K562 (cell line): Measurements from ENCODE around the gene SCYL1. TPM values are rescaled to one million over a fixed set of nuclear protein-coding genes. Genes with fewer than 3 reads are reported as not detected.

Experiments used
- polyA plus RNA-seq, 8 experiments: library from polyadenylated mRNA; depleted of rRNA in 4 of 8; stranded (reverse) in 5 of 8; unstranded in 3 of 8; fragments of >200 nt; fragmentation: Nextera tagmentation in 2 of 8; fragmentation: Illumina TruSeq in 1 of 8; extraction: Ambion mirVana in 2 of 8; extraction: Trizol in 1 of 8; gene quantifications; 2 replicates each; pipeline versions ENCODE4 v1.2.1 to v1.2.3, GENCODE V29; 2011 to 2014; ENCODE audit warnings: inconsistent platforms in 1 of 8, missing spikeins in 1 of 8
- small RNA-seq: library from RNA; depleted of rRNA; stranded (forward); fragments of <200 nt; gene quantifications from one replicate; pipeline ENCODE3, GENCODE V24; 2014
- total RNA-seq, 7 experiments: library from RNA; depleted of rRNA in 6 of 7; stranded (reverse); fragments of >200 nt in 6 of 7; fragmentation: Illumina TruSeq in 2 of 7; extraction: Trizol in 2 of 7; gene quantifications; 2 replicates each; pipeline versions ENCODE4 v1.2.1 to v1.2.3, GENCODE V29; 2011 to 2021; ENCODE audit warnings: low replicate concordance in 1 of 7

SCYL1 gene
- total and polyA plus RNA-seq, 9 of the 15 experiments (the other 6 are each of a cell fraction or from before 2014, with no cell fraction given): 1.9 to 145 (median 57.6) TPM

Small RNA genes within 50 kb of the gene (small RNA-seq; reads per million reads assigned to genes)
- not detected for gene AP001362.1
- gene RF01684: not detected

Other genes with a start within 250 kb of the SCYL1 start
Only the 7 nearest of the 18 such genes appear.
- gene MALAT1, start 26.0 kb upstream of the SCYL1 start, total RNA-seq (2014; rRNA removed): 1,943 and 2,212 TPM in 2 replicates
- gene MALAT1, start 26.0 kb upstream of the SCYL1 start, total RNA-seq (2014; rRNA removed; fragmentation: Illumina TruSeq; extraction: Trizol): 2,548 and 2,859 TPM in 2 replicates
- 2,437 and 2,551 TPM in 2 replicates for gene MALAT1, start 26.0 kb upstream of the SCYL1 start, total RNA-seq (2015; rRNA removed; fragmentation: Illumina TruSeq; extraction: Trizol)
- 4,052 and 5,928 TPM in 2 replicates for gene MALAT1, start 26.0 kb upstream of the SCYL1 start, total RNA-seq (2021)
- gene MALAT1, start 26.0 kb upstream of the SCYL1 start, polyA plus RNA-seq (2011; rRNA removed): 980 and 1,205 TPM in 2 replicates
- gene MALAT1, start 26.0 kb upstream of the SCYL1 start, polyA plus RNA-seq (2014; fragmentation: Illumina TruSeq; extraction: Trizol): 363 and 398 TPM in 2 replicates
- gene MALAT1, start 26.0 kb upstream of the SCYL1 start, polyA plus RNA-seq (2014; fragmentation: Nextera tagmentation; extraction: Ambion mirVana): 1,000 to 10,000 TPM; 1,606 to 8,715 TPM
- gene MALAT1, start 26.0 kb upstream of the SCYL1 start, polyA plus RNA-seq (2014; rRNA removed): 1,666 and 2,351 TPM in 2 replicates
- 15.0 and 19.3 TPM in 2 replicates for gene LTBP3, start 33.3 kb downstream of the SCYL1 start, total RNA-seq (2014; rRNA removed)
- gene LTBP3, start 33.3 kb downstream of the SCYL1 start, total RNA-seq (2014; rRNA removed; fragmentation: Illumina TruSeq; extraction: Trizol): 1.3 and 1.7 TPM in 2 replicates
- 3.8 and 4.4 TPM in 2 replicates for gene LTBP3, start 33.3 kb downstream of the SCYL1 start, total RNA-seq (2015; rRNA removed; fragmentation: Illumina TruSeq; extraction: Trizol)
- gene LTBP3, start 33.3 kb downstream of the SCYL1 start, total RNA-seq (2021): 17.1 and 18.8 TPM in 2 replicates
- 7.4 and 17.0 TPM in 2 replicates for gene LTBP3, start 33.3 kb downstream of the SCYL1 start, polyA plus RNA-seq (2011; rRNA removed)
- 4.8 and 6.9 TPM in 2 replicates for gene LTBP3, start 33.3 kb downstream of the SCYL1 start, polyA plus RNA-seq (2014; fragmentation: Illumina TruSeq; extraction: Trizol)
- gene LTBP3, start 33.3 kb downstream of the SCYL1 start, polyA plus RNA-seq (2014; fragmentation: Nextera tagmentation; extraction: Ambion mirVana): under 1 TPM; 0.06 to 0.14 TPM
- 14.6 and 20.5 TPM in 2 replicates for gene LTBP3, start 33.3 kb downstream of the SCYL1 start, polyA plus RNA-seq (2014; rRNA removed)
- gene ZNRD2, start 45.4 kb downstream of the SCYL1 start, total RNA-seq (2014; rRNA removed): 129 and 153 TPM in 2 replicates
- 8.5 and 13.4 TPM in 2 replicates for gene ZNRD2, start 45.4 kb downstream of the SCYL1 start, total RNA-seq (2014; rRNA removed; fragmentation: Illumina TruSeq; extraction: Trizol)
- 60.4 and 61.8 TPM in 2 replicates for gene ZNRD2, start 45.4 kb downstream of the SCYL1 start, total RNA-seq (2015; rRNA removed; fragmentation: Illumina TruSeq; extraction: Trizol)
- gene ZNRD2, start 45.4 kb downstream of the SCYL1 start, total RNA-seq (2021): 106 and 114 TPM in 2 replicates
- 40.4 and 51.9 TPM in 2 replicates for gene ZNRD2, start 45.4 kb downstream of the SCYL1 start, polyA plus RNA-seq (2011; rRNA removed)
- gene ZNRD2, start 45.4 kb downstream of the SCYL1 start, polyA plus RNA-seq (2014; fragmentation: Illumina TruSeq; extraction: Trizol): 16.6 and 77.3 TPM in 2 replicates
- 10 to 100 TPM; 35.6 to 66.3 TPM for gene ZNRD2, start 45.4 kb downstream of the SCYL1 start, polyA plus RNA-seq (2014; fragmentation: Nextera tagmentation; extraction: Ambion mirVana)
- gene ZNRD2, start 45.4 kb downstream of the SCYL1 start, polyA plus RNA-seq (2014; rRNA removed): 123 and 130 TPM in 2 replicates
- gene FAM89B, start 47.5 kb downstream of the SCYL1 start, total RNA-seq (2014; rRNA removed): 26.1 and 36.0 TPM in 2 replicates
- 3.2 and 4.2 TPM in 2 replicates for gene FAM89B, start 47.5 kb downstream of the SCYL1 start, total RNA-seq (2014; rRNA removed; fragmentation: Illumina TruSeq; extraction: Trizol)
- gene FAM89B, start 47.5 kb downstream of the SCYL1 start, total RNA-seq (2015; rRNA removed; fragmentation: Illumina TruSeq; extraction: Trizol): 12.3 and 12.6 TPM in 2 replicates
- 24.2 and 26.9 TPM in 2 replicates for gene FAM89B, start 47.5 kb downstream of the SCYL1 start, total RNA-seq (2021)
- gene FAM89B, start 47.5 kb downstream of the SCYL1 start, polyA plus RNA-seq (2011; rRNA removed): 9.7 and 12.3 TPM in 2 replicates
- 11.9 and 21.9 TPM in 2 replicates for gene FAM89B, start 47.5 kb downstream of the SCYL1 start, polyA plus RNA-seq (2014; fragmentation: Illumina TruSeq; extraction: Trizol)
- under 1 TPM; 0.32 to 0.83 TPM for gene FAM89B, start 47.5 kb downstream of the SCYL1 start, polyA plus RNA-seq (2014; fragmentation: Nextera tagmentation; extraction: Ambion mirVana)
- 27.6 and 33.4 TPM in 2 replicates for gene FAM89B, start 47.5 kb downstream of the SCYL1 start, polyA plus RNA-seq (2014; rRNA removed)
- 80.6 and 98.7 TPM in 2 replicates for gene EHBP1L1, start 51.0 kb downstream of the SCYL1 start, total RNA-seq (2014; rRNA removed)
- gene EHBP1L1, start 51.0 kb downstream of the SCYL1 start, total RNA-seq (2014; rRNA removed; fragmentation: Illumina TruSeq; extraction: Trizol): 24.2 and 28.8 TPM in 2 replicates
- gene EHBP1L1, start 51.0 kb downstream of the SCYL1 start, total RNA-seq (2015; rRNA removed; fragmentation: Illumina TruSeq; extraction: Trizol): 26.3 and 29.2 TPM in 2 replicates
- gene EHBP1L1, start 51.0 kb downstream of the SCYL1 start, total RNA-seq (2021): 60.9 and 87.1 TPM in 2 replicates
- 19.2 and 29.8 TPM in 2 replicates for gene EHBP1L1, start 51.0 kb downstream of the SCYL1 start, polyA plus RNA-seq (2011; rRNA removed)
- 36.9 and 50.9 TPM in 2 replicates for gene EHBP1L1, start 51.0 kb downstream of the SCYL1 start, polyA plus RNA-seq (2014; fragmentation: Illumina TruSeq; extraction: Trizol)
- under 1 TPM; 0.03 to 0.38 TPM for gene EHBP1L1, start 51.0 kb downstream of the SCYL1 start, polyA plus RNA-seq (2014; fragmentation: Nextera tagmentation; extraction: Ambion mirVana)
- 56.4 and 61.3 TPM in 2 replicates for gene EHBP1L1, start 51.0 kb downstream of the SCYL1 start, polyA plus RNA-seq (2014; rRNA removed)
- not detected in 2 replicates for gene KCNK7, start 70.7 kb downstream of the SCYL1 start, total RNA-seq (2014; rRNA removed)
- gene KCNK7, start 70.7 kb downstream of the SCYL1 start, total RNA-seq (2014; rRNA removed; fragmentation: Illumina TruSeq; extraction: Trizol): not detected in 2 replicates
- not detected in 2 replicates for gene KCNK7, start 70.7 kb downstream of the SCYL1 start, total RNA-seq (2015; rRNA removed; fragmentation: Illumina TruSeq; extraction: Trizol)
- 0.40 TPM in 1 of 2 replicates, not detected in the other for gene KCNK7, start 70.7 kb downstream of the SCYL1 start, total RNA-seq (2021)
- not detected in 2 replicates for gene KCNK7, start 70.7 kb downstream of the SCYL1 start, polyA plus RNA-seq (2011; rRNA removed)
- gene KCNK7, start 70.7 kb downstream of the SCYL1 start, polyA plus RNA-seq (2014; fragmentation: Illumina TruSeq; extraction: Trizol): not detected in 2 replicates
- gene KCNK7, start 70.7 kb downstream of the SCYL1 start, polyA plus RNA-seq (2014; fragmentation: Nextera tagmentation; extraction: Ambion mirVana): not detected
- gene KCNK7, start 70.7 kb downstream of the SCYL1 start, polyA plus RNA-seq (2014; rRNA removed): 0.07 TPM in 1 of 2 replicates, not detected in the other
- 28.7 and 39.9 TPM in 2 replicates for gene MAP3K11, start 89.1 kb downstream of the SCYL1 start, total RNA-seq (2014; rRNA removed)
- 5.4 and 9.0 TPM in 2 replicates for gene MAP3K11, start 89.1 kb downstream of the SCYL1 start, total RNA-seq (2014; rRNA removed; fragmentation: Illumina TruSeq; extraction: Trizol)
- gene MAP3K11, start 89.1 kb downstream of the SCYL1 start, total RNA-seq (2015; rRNA removed; fragmentation: Illumina TruSeq; extraction: Trizol): 18.2 and 20.5 TPM in 2 replicates
- gene MAP3K11, start 89.1 kb downstream of the SCYL1 start, total RNA-seq (2021): 42.7 and 47.7 TPM in 2 replicates
- 13.1 and 18.0 TPM in 2 replicates for gene MAP3K11, start 89.1 kb downstream of the SCYL1 start, polyA plus RNA-seq (2011; rRNA removed)
- 12.2 and 23.0 TPM in 2 replicates for gene MAP3K11, start 89.1 kb downstream of the SCYL1 start, polyA plus RNA-seq (2014; fragmentation: Illumina TruSeq; extraction: Trizol)
- gene MAP3K11, start 89.1 kb downstream of the SCYL1 start, polyA plus RNA-seq (2014; fragmentation: Nextera tagmentation; extraction: Ambion mirVana): 1 to 10 TPM in 1 of 2 experiments, under 1 TPM in 1; 0.77 to 1.6 TPM
- gene MAP3K11, start 89.1 kb downstream of the SCYL1 start, polyA plus RNA-seq (2014; rRNA removed): 25.0 and 31.6 TPM in 2 replicates